MCF 10A (cell line): Measurements from ENCODE around the gene ERGIC1. TPM values are rescaled to one million over a fixed set of nuclear protein-coding genes. Genes with fewer than 3 reads are reported as not detected.

Experiments
- BruUV-seq: library from RNA; stranded (reverse); fragments of 400-500 nt; replicated peaks from 2 replicates; lab custom pipeline; 2021; lab: Mats Ljungman, UMichigan
- CTCF ChIA-PET: fragments of 300-600 bp; sonication (Branson Sonifier 250); formaldehyde crosslinking; extraction: SDS; loops from one replicate; lab custom pipeline; 2021; ENCODE audit warnings: antibody characterized with exemption, inconsistent platforms; lab: Yijun Ruan, JAX
- POLR2A ChIA-PET: fragments of 300-600, 350-650 bp; sonication (Branson Sonifier 250); formaldehyde crosslinking; extraction: SDS; loops from one replicate; lab custom pipeline; 2020; ENCODE audit warnings: antibody characterized with exemption, inconsistent platforms; lab: Yijun Ruan, JAX
- DNase-seq: peaks from one replicate; pipeline ENCODE4 v3.0.0-alpha.2; 2018; ENCODE audit not compliant: unreplicated experiment
- H3K27ac Mint-ChIP-seq: one replicate; pipeline ENCODE4 v1.8.0; 2022; ENCODE audit warnings: mild to moderate bottlenecking, low read depth, mixed read lengths; ENCODE audit not compliant: unreplicated experiment
- H3K27me3 Mint-ChIP-seq: one replicate; pipeline ENCODE4 v1.8.0; 2022; ENCODE audit warnings: mixed read lengths; ENCODE audit not compliant: insufficient read depth, unreplicated experiment
- H3K36me3 Mint-ChIP-seq: one replicate; pipeline ENCODE4 v1.8.0; 2022; ENCODE audit warnings: mild to moderate bottlenecking, moderate library complexity, mixed read lengths; ENCODE audit not compliant: insufficient read depth, unreplicated experiment
- H3K4me1 Mint-ChIP-seq: one replicate; pipeline ENCODE4 v1.8.0; 2022; ENCODE audit warnings: mixed read lengths; ENCODE audit not compliant: insufficient read depth, unreplicated experiment
- H3K4me3 Mint-ChIP-seq: one replicate; pipeline ENCODE4 v1.8.0; 2022; ENCODE audit warnings: mild to moderate bottlenecking, moderate library complexity, mixed read lengths; ENCODE audit not compliant: unreplicated experiment
- H3K9me3 Mint-ChIP-seq: one replicate; pipeline ENCODE4 v1.8.0; 2022; ENCODE audit warnings: mixed read lengths; ENCODE audit not compliant: unreplicated experiment
- CTCF ChIP-seq: fragments of 200-600 bp; IDR thresholded peaks from one replicate; pipeline ENCODE4 v1.8.0; 2022; ENCODE audit warnings: antibody characterized with exemption, mild to moderate bottlenecking; ENCODE audit not compliant: unreplicated experiment
- intact Hi-C: fragments of 100-400 bp; cut with micrococcal nuclease; formaldehyde crosslinking; loops from 2 replicates; pipeline ENCODE4 v1.14.1; 2022
- total RNA-seq: library from RNA; stranded (reverse); gene quantifications from 2 replicates; pipeline ENCODE4 v1.2.3, GENCODE V29; 2022

ERGIC1 gene
- total RNA-seq, 1 experiment from 2014 or later, result 257 TPM

DNA sequence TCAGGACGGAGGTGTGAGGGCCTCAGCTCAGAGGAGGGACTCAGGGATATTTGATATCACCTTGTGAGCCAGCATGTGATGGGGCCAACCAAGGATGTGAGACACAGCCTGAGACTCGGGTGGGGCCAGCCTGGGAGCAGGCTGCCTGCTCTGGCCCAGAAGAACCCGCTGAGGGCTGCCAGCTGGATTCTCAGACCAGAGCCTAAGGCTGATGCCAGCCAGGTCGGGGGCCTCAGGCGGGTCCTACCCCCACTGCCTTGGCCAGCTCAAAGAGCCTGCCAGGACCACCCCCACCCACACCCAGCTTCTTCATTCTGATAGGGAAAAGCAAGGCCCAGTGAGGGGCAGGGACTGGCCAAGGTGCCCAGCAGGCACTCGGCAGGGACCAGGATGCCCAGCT, 42.8 kb upstream of the ERGIC1 start:
- H3K27ac Mint-ChIP-seq, result peak overlapping the region; percentile 13
- no peaks in the 10 kb centered on the region for H3K9me3 Mint-ChIP-seq
- no peak overlapping the region for H3K4me3 Mint-ChIP-seq
- H3K36me3 Mint-ChIP-seq, result no peaks in the 10 kb centered on the region
- no TSS peak for BruUV-seq
- DNase-seq, result no peak
- no peak for TF ChIP-seq CTCF
- intact Hi-C loops, result no loop called here
- ChIA-PET CTCF (interaction anchor here (1.2 to 1.5 kb wide), 5 partner anchors 9 to 21 kb away, joined by 4 to 6 read pairs (median 5); partner anchors contain the start of gene DUSP1), POLR2A (interaction anchor here (0.6 to 38.7 kb wide), 3 partner anchors 9 to 347 kb away, joined by 3 to 1263 read pairs (median 6); partner anchors contain the start of gene DUSP1)
- H3K4me1 Mint-ChIP-seq, result peaks cover 22% of the 10 kb centered on the region
- no peaks in the 10 kb centered on the region for H3K27me3 Mint-ChIP-seq

DNA sequence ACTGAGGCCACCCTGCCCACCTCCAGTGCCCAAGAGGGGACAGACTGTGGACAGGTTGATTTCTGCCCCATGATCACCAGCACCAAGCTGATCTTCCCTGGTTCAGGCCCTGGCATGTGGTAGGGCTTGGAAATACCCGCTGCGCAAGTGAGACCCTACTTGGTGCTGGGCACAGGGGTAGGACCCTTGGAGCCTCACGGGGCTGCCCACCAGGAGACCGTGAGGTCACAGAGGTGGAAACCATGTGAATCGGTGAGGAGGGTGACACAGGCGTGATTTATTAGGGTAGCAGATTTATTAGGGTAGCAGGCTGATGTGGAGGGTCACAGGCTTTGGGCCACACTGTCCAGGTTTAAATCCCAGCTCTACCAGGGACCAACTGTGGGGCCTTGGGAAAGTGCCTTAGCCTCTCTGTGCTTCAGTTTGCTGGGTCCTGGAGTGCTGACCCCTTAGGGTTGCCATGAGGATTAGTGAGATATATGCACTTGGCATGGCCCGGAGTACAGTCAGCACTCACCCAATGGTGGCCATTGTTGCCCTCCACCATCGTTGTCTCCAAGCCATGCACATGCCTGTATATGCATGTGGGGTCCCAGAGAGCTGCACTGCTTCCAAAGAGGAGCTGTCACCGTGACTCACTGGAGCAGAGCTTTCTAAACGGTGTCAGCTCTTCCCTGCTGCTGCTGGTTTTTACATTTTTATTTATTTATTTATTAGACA, 42.2 kb upstream of the ERGIC1 start:
- Mint-ChIP-seq H3K9me3 (no peaks in the 10 kb centered on the region), H3K4me3 (no peak overlapping the region), H3K4me1 (peaks cover 22% of the 10 kb centered on the region), H3K36me3 (no peaks in the 10 kb centered on the region), H3K27me3 (no peaks in the 10 kb centered on the region), H3K27ac (no peak overlapping the region)
- BruUV-seq, result no TSS peak
- TF ChIP-seq CTCF, result no peak
- intact Hi-C loops, result no loop called here
- DNase-seq, result no peak
- ChIA-PET CTCF (interaction anchor here (1.2 to 4.5 kb wide), 5 partner anchors 8 to 21 kb away, joined by 4 to 16 read pairs (median 5); partner anchors contain the start of gene DUSP1), POLR2A (interaction anchor here (38.7 kb wide), 1 partner anchor 17 kb away, joined by 1263 read pairs; the partner anchor contains the start of gene DUSP1)

GRCh38 chr5:172792701-172793570, 41.1 kb upstream of the ERGIC1 start:
- no peaks in the 10 kb centered on the region for H3K36me3 Mint-ChIP-seq
- ChIA-PET CTCF (interaction anchor here (4.5 kb wide), 1 partner anchor 9 kb away, joined by 16 read pairs; no protein-coding TSS in a partner anchor), POLR2A (interaction anchor here (38.7 kb wide), 1 partner anchor 18 kb away, joined by 1263 read pairs; the partner anchor contains the start of gene DUSP1)
- peak overlapping the region; percentile 79 for H3K27ac Mint-ChIP-seq
- no TSS peak for BruUV-seq
- peaks cover 28% of the 10 kb centered on the region for H3K4me1 Mint-ChIP-seq
- no peak for DNase-seq
- no peaks in the 10 kb centered on the region for H3K9me3 Mint-ChIP-seq
- TF ChIP-seq CTCF, result no peak
- H3K4me3 Mint-ChIP-seq, result no peak overlapping the region
- H3K27me3 Mint-ChIP-seq, result no peaks in the 10 kb centered on the region
- intact Hi-C loops, result no loop called here
